ENCODE measurements around the gene LRFN5.

The LRFN5 gene

GRCh38 chr14:41773536-41774279 is 167.0 kb downstream of the LRFN5 start:
- DNase-seq (ENCODE audit: low spot score): no peak

- no peak for DNase-seq (ENCODE audit: low spot score)
Observed at GRCh38 chr14:41782511-41782910, 175.8 kb downstream of the LRFN5 start.

GRCh38 chr14:41783403-41783802 is 176.7 kb downstream of the LRFN5 start:
- DNase-seq (ENCODE audit: low spot score): no peak

DNA sequence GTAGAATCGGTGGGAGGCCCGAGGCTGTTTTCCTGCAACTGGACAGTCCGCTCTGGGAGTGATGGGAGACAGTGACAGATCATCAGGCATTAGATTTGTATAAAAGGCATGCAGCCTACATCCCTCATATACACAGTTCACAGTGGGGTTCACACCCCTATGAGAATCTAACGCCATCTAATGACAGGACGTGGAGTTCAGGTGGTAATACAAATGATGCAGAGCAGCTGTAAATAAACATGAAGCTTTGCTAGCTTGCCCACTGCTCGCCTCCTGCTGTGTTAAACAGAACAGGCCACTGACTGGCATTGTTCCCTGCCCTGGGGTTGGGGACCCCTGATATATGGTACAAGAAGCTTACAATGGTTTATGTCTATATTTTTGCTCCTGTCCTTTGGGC is 179.0 kb downstream of the LRFN5 start:
- no peak for DNase-seq (ENCODE audit: low spot score)

- DNase-seq (ENCODE audit: low spot score): no peak
Observed at GRCh38 chr14:41799817-41800216, 193.1 kb downstream of the LRFN5 start.

GRCh38 chr14:41805633-41806032 is 199.0 kb downstream of the LRFN5 start:
- no peak for DNase-seq (ENCODE audit: low spot score)

GRCh38 chr14:41806366-41806975 is 199.8 kb downstream of the LRFN5 start:
- DNase-seq (ENCODE audit: low spot score): no peak

DNA sequence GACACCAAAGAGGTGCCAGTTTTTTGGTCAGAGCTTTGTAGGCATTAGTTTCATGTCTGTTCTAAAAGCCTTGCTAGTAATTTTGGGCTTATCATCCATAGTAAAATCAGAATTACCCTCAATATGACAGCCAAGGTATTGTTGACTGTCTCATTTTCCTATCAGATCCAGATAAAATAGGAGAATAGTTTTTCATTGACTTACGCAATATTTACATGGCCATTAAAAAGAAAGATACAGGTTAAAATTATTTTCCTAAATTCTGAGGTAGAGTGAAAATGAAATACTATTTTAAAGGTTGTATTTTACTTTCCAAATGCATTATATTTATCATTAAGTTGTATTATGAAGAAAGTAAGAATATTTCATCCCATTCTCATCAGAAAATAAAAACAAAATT is 203.7 kb downstream of the LRFN5 start:
- no peak for DNase-seq (ENCODE audit: low spot score)

- no peak for DNase-seq (ENCODE audit: low spot score)
Observed at GRCh38 chr14:41817626-41818025, 210.9 kb downstream of the LRFN5 start.

DNA sequence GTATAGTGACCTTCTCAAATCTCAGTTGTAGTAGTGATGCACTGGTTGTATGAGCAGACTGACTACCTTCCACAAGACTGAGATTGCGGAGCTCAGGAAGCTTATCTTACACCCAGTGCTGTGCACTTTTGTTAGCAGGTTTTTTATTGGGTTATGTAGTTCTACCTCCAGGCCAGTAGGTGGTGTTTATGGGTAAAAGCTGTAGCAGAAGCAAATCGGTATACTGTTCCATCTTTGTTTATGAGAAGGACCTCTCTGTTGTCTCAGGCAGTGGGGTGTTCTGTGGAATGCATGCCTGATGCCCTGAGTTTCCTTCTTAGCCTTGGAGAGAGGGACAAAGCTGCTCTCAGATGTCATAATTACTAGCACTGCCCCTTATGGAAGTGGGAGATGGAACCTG is 217.8 kb downstream of the LRFN5 start:
- no peak for DNase-seq (ENCODE audit: low spot score)

DNA sequence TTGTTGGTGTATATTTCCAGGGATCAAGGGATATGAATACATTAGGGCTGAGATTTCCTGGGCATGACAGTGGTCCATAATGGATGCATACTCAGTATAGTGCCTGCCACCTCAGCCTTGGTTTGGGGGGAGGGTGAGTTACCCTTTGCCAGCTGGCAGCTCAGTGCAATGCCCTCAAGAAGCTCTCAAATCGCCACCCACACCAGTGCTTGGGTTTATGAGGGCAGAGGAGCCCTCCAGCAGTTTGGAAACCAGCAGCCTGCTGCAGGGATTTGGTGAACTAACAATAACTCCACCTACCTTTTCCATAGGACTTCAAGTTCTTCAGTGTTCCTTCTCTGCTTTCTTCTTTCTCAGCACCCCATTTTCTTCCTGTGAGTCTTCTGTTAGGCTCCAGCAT is 218.9 kb downstream of the LRFN5 start:
- DNase-seq (ENCODE audit: low spot score): no peak

- DNase-seq (ENCODE audit: low spot score): no peak
Observed at GRCh38 chr14:41830714-41831406, 224.2 kb downstream of the LRFN5 start.

- no peak for DNase-seq (ENCODE audit: low spot score)
Observed at GRCh38 chr14:41839661-41840060, 233.0 kb downstream of the LRFN5 start.

GRCh38 chr14:41859336-41859735 is 252.7 kb downstream of the LRFN5 start:
- DNase-seq (ENCODE audit: low spot score): no peak

DNA sequence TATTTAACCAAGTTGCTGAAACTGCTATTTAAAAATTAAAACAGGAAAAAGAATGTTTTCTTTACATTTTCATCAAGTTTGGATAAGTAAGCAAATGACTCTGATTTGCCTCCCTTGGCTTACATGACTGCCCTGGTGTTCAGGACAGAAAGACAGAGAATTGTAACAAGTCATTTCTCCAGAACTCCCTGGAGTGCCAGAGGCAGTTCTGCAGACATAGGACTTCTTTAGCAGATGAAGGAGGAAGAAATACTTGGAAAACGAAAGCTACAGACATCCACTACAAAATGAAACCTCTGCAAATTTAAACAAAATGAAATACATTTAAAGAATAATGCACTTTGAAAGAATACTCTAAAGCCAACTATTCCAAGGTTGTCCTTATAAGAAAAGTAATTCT is 253.9 kb downstream of the LRFN5 start:
- DNase-seq (ENCODE audit: low spot score): no peak

- no peak for DNase-seq (ENCODE audit: low spot score)
Observed at GRCh38 chr14:41865894-41866293, 259.2 kb downstream of the LRFN5 start.

- no peak for DNase-seq (ENCODE audit: low spot score)
Observed at GRCh38 chr14:41868396-41868795, 261.7 kb downstream of the LRFN5 start.

DNA sequence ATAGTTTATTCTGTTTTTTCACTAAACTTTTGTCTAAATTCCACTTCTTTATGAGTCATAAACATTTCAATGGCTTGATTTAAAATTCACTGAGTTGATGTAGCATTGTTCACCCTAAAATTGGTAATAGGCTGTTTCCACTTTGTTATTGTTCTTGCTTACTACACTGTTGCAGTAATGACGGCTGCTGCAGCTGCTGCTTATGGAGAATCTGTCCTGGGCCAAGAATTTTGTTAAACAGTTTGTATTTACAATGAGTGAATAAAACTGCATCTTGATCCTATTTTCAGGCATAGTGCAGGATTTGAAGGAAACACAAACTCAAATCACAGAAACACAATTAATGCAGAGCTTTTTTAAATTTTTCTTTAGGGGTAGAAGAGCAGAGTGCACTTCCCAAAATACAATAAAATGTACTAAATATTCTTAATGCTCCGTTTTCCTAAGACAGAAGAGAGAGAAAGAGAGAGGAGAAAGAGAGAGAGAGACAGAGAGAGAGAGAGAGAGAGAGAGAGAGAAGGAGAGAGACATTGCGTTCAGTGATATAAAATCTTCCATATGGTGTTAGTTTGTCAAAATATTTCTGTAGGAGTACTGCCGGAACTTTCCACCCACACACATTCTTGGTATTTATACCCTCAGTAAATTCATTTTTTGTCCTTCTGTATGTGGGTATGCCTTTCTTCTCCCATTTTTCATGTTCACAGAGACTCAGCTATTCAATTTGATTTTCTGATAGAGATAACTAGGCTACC is 266.4 kb downstream of the LRFN5 start:
- no peak for DNase-seq (ENCODE audit: low spot score)

DNA sequence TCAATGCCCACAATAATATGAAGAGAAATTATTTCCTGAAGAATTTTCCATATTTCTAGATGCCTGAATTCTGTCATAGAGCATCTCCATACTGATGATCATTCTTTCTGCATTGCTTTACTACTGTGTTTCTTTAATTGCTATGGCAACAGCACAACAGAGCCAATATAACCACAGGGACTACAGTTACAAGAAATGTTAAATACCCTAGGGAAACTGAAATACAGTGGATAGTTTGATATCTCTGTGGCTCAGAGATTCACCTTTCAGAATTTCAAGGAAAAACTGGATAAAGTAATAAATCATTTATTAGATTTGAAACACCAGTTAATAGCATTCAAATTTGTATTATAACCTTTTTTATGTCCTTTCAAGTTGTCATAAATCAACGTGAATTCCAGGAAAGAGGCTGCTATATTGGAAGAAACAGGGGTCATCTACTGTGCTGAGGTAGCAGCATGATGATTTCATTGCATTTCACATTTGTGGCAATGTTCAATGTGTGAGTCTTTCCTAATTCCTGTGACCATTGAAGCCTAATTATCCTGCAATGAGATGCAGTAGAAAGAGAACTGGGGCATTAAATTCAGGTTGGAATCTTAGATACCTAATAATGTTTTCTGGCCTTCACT is 267.1 kb downstream of the LRFN5 start:
- DNase-seq (ENCODE audit: low spot score): no peak

GRCh38 chr14:41875116-41875515 is 268.4 kb downstream of the LRFN5 start:
- no peak for DNase-seq (ENCODE audit: low spot score)

- DNase-seq (ENCODE audit: low spot score): no peak
Observed at GRCh38 chr14:41878321-41878720, 271.6 kb downstream of the LRFN5 start.

- no peak for DNase-seq (ENCODE audit: low spot score)
Observed at GRCh38 chr14:41891624-41892023, 284.9 kb downstream of the LRFN5 start.
